Measurements from ENCODE around the gene ANK3.

Gene ANK3

DNA sequence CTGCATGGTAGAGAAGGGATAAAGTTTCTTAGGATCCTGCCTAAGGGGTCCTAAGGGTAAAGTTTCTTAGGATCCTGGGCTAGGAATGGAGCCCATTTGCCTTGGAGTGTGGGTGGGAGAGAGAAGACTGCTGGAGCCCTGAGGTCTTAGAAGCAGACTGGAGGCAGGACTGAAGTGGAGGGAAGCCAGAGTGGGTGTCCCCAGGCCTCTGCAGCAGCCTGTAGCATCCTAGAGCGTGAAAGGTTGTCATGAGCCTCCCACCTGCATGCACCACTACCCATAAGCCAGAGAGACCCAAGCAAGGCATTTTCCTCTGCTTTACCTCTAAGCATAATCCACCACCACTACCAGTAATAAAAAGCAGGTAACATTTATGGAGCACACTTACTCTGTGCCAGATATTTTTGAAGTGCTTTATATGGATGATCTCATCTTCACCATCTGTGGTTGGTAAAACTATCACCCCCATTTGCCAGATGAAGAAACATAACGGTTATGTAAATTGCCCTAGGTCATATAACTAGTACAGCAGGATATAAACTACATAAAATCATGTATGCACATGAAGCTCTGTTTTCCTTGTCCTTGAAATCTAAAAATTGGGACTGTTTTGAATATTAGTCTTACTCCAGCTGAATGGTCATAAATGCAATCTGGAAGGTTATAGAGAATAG is 379.8 kb downstream of the ANK3 start:
- DNase-seq: no peak

DNA sequence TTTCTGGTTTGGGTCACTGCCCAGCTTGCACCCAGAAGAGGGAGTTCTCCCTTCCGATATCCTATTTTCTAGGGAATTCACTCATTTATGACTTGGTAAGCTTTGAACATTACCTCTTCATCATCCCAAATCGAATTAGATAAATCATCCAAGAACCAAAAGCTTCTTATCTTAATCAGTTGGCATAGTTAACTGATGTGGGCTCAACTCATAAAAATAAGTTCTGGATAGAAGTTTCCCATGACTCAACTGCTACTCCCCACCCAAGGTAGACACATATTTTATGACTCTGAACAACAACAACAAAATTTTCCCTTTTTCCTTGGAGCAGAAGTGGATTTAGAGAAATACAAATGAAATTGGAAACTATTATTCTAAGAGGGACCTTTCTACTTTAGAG is 380.4 kb downstream of the ANK3 start:
- DNase-seq: no peak

DNA sequence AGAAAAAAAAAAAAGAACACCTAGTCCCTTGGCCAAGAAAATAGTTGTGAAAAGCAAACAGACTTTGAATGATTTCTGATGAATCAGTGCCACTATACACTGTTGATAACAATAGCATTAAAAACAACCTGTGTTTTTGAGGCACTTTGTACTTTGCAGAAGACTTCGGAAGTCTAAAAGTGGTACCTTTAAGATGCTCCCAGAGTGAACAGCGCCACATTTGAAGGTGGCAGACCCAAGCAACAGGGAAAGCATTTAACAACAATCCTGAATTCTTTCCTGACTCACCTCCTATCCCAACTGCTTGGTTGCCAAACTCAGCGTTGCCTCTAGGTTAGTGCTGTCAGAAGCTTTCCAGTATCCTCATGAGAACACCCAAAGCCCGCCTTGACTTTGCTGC is 380.9 kb downstream of the ANK3 start:
- DNase-seq: no peak

DNA sequence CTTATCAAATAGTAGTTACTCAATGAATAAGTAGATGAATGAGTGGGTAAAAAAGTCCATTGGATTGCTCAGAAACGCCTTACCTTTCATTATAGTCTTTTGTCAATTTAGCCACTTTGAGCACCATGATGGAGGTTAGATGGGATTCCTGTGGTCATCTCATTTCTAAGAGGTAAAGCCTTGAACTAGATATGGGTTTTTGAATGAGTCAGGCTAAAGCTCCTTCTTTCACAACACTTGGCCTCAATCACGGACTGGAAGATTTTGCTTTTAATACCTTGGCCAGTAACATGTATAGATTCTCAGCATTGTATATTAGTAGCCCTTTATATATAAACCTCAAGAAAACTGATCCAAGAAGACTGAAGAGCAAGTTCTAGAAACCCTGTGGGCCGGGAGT is 383.6 kb downstream of the ANK3 start:
- DNase-seq: no peak

DNA sequence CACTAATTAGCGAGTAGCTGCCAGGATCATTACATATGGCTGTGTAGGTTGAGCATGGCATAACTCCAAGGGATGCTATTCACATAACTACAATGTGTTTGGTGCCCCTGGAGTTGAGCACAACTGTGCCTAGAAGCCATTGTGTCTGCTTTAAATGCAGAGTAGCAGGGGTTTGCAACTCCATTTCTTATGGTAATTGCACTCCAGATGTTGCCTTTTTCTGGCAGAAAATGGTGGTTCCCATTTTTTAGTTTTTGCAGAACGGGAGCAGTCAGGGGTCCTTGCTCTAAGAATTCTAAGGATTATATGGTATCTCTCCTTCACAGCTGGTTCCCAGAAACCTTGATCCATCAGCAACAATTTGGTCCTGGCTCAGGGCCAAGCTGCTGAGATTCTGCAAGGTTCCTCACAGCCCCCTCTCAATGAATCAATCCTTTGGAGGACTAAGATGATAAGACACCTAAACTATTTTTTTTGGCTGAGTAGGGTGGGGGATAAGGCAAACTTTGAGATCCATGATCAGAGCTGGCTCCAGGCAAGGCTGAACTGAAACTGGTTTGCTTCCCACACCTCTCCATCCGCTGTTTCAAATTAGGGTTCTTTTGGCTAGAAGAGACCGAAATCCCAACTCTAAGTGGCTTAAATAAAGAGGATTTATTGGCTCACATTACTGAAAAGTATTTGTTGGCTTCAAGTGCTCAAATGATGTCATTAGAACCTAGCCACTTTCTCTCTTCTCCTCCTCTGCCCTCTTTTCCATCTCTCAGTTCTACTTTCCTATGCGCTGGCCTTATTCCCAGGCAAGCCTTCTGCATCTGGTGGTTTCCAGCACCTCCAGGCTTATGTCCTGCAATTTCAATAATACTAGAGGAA is 385.8 kb downstream of the ANK3 start:
- DNase-seq: no peak

DNA sequence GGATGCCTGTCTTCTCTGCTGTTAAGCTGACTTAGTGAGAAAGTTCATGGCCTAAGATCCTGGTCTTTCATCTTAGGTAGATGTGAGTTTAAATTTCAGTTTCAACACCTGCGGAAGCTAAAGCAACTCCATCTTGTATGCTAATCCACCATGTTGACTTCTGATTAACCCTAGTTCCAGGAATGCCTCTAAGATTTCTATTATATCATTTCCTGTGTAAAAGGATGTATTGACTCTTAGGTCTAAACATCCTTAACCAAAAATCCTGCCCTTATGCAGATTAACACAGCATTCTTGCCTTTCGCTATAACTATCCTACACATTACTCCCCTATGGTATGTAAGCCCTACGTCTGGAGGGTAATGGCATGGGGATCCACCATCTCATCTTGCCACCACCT is 388.9 kb downstream of the ANK3 start:
- DNase-seq: no peak

DNA sequence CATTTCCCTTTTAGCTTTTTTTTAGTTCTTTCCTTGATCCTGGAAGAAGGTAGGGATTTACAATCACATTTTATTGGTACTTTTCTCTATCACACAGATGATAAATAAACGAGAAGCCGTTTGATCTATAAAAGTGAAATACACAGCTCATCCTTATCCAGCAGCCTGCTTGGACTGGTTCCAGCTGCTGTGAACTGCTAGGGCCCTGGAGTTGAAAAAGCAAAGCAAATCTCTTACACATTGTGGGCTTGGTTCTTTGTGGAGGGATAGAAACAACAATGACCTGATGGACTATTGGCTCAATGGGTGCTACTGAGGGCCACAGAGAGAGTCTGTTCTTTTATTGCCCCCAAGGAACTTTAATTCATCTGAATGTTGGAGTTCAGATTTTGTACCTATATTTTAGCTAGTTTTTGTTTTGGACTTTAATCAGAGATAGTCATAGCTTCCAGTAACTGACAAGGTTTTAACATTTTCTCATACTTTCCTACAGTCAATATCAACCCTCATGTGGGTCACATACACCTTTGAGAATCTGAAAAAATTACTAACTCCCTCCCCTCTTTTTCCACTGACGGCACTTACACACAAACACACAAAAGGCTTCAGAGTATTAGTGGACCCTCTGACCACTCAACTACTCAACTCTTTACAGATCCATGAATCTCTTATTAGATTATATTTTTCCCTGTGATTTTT is 391.7 kb downstream of the ANK3 start:
- no peak for DNase-seq

DNA sequence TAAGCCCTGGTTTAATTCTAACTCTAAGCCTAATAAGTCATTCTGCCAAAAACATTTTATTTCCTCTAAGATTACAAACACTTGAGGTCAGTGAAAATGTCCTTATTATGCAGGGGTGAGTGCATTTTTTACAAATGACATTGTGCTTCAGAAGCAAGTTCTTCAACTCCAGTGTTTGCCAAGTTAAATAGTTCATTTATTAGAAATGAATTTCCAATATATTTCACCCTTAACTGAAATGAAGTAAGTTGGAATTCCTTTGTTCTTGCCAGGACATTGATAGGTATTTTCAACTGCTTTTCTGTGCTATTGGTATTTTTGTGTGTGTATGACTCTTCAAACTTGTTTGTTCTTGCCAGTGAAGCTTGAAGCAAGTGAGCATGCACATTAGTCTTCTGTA is 393.8 kb downstream of the ANK3 start:
- no peak for DNase-seq

DNA sequence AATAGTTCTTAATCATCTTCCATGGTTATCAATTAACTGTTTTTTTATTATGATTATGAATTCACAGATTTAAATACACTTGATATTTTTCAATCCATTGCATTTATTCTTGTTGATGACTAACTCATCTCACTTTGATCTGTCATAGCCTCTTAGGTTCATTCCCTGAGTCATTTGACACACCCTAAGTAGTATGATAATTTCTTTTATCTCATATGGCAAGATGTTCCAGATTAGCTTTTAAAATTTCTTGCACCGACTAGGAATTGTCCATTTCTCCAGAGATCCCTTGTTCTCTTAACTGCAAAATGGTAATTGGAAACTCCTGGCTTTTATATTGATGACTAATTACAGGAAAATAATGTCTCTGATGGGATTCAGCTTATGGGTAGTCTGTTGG is 395.7 kb downstream of the ANK3 start:
- DNase-seq: no peak

DNA sequence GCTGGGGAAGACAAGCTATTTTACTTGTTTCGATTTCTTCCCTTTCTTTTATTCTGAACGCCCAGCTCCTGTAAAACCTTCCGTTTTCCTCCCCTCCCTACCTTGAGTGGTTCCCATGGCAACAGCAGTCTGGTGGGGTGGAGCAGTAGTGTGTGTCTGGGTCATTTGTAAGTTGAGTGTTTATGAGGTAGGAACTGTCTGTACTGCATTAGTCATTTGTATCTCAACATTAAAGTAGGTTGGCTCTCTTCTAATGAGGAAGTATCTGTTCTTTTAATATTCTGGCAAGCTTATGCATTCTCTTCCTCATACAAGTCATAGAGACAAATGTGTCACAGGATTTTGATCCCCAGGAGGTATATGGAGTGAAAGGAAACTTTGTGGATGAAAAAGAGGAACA is 398.0 kb downstream of the ANK3 start:
- peak; percentile 69 for DNase-seq

DNA sequence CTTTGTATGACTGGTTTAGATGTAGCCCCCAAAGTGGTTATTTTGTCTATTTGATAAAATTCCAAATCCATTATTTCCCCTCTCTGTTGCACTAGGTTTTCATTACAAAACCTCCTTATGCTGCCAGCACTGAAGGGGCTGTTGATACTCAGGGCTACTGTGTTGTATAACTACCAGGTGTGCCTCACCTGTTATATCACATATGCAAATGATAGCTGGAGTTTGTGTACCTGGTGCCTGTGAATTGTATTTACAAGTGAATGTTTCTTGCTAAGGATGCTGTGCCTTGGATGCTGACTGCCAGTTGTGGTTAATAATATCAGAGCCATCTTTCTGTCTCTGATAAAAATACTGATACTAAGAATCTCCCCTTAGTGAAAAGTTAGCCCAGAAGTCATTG is 398.6 kb downstream of the ANK3 start:
- DNase-seq: peak; percentile 42

DNA sequence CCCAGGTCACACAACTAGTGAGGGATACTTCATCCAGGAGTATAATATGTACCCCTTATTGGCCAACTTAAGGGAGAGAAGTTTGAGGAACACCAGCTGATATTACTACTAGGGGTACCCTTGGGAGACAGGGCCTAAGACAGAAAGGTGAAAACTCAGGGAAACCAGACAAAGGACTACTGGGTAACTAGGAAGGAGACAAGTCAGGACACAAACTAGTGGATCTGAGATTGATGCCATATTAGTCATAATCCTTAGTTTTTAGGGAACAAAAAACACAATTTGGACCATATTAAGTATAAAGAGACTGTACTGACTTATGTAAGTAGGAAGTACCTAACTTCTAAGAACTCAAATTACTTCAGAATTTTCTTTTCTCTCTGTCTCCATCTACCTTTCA is 404.0 kb downstream of the ANK3 start:
- DNase-seq: no peak

DNA sequence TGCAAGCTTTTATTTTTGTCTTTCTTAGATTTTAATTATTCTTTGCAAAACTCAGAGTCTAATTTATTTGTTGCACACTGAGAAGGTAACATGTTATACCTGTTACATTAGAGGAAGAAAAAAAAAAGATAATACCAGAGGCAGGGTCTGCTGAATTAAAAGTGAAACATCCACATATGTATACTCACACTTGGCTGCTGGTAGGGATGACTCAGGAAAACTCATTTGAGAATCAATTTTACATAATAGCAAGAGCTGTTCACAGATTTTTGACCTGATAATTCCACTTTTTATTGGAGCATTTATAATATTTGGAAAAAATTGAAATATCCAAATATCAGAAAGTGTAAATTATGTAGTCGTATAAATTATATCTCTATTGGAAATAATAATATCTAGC is 405.3 kb downstream of the ANK3 start:
- DNase-seq: no peak

DNA sequence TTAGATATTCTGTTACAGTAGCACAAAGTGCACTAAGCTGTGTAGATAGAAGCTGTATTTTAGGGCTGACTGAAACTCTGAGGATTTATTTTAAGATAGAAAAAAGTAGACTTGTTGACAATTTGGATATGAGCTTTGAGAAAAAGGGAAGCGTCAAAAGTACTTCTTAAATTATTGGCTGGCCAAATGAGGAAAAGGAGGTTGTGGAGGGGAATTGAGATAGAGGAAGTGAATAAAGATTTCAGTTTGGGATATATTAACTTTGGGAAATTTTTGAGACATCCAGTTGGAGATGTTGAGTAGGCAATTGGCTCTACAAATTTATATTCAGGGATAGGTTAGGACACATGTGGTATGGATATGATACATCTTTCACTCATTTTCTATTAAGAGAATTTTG is 409.3 kb downstream of the ANK3 start:
- DNase-seq: no peak

DNA sequence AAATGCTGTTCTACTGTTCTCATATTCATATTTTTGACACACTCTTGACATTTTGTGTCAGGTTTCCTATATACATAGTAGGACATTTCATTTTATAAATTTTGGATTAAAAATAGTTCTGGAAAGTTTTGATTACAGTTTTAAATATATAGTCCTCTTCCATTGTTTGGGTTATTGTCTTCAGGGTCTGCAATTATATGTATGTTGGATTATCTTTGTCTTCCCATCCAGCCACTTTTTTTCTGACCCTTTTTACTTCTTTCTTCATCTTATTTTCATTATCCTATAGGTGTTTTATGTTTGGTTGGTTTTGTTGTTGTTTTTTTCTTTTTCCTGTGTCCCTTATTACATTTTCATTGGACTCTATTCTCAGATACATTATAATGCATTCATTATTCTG is 412.2 kb downstream of the ANK3 start:
- DNase-seq: no peak

DNA sequence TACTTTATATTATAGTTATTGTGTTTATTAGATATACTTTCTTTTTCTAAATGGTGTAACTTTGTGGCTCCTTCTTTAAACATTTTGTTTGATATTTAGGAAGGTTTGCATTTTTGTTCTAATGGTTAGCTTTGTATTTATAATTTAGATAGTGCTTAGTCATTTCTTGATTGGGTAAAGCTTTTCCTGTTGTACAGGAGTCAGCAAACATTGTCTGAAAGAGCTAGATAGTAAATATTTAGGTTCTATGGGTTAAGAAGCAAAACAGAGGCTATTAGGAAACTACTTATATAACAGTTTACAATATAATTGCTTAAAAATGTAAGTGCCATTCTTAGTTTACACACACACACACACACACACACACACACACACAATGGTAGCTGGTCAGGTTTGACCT is 412.8 kb downstream of the ANK3 start:
- no peak for DNase-seq
